Skeletal muscle cell (primary cell): ENCODE results near the gene SNAPC2.
"Not testable (repeated sequence)": the region's sequence is repeated elsewhere in the genome, so short reads cannot be mapped to it uniquely, and the experiment has no call there.

Source experiments
- DNase-seq: peaks from one replicate; pipeline ENCODE4 v3.0.0-alpha.2; 2010; ENCODE audit warnings: low read depth
- H3K4me3 ChIP-seq: 2 replicates; pipeline ENCODE4 v1.5.1; 2011; ENCODE audit warnings: low read depth, mild to moderate bottlenecking, control low read depth, low read length, moderate library complexity

Gene SNAPC2

DNA sequence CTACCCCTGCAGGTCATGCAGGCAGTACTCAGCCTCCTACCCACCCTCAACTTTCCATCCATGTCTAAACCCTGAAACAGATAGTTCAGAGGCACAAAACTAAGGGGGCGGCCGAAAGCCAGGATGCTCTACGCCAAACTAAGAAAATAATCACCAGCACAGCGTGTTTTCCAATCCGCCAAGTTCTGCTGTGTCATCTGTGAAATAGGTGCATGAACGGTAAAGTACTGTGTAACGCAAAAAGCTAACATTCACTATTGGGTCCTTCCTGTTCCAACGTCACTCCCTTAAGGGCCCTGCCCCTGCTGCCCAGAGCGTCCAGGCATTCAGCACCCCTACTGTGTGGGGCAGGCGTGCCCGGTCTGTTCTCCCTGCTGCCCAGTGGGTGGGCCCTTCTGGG lies 35.6 kb downstream of the SNAPC2 start:
- no peak for DNase-seq

DNA sequence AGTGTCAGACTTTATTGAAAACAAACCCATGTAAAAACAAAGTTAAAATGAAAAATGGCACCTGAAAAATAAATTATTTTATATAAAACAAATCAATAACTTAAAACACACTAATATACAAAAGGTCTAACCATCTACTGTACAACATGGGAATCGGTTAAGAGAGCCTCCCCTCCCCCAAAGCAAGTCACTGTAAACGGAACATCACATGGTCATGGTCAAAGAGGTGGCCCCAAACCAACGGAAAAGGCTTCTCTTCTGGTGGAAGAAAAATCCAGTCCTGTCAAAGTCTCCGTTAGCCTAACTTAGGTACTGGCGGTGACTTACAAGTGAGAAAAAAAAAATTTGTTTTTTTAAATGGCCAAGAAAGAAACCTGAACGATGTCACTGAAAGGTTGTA lies 39.1 kb downstream of the SNAPC2 start:
- no peak overlapping the region for H3K4me3 ChIP-seq
- DNase-seq = no peak

More for the DNA sequence above, 35.6 kb downstream of the SNAPC2 start:
- no peak overlapping the region for H3K4me3 ChIP-seq

DNA sequence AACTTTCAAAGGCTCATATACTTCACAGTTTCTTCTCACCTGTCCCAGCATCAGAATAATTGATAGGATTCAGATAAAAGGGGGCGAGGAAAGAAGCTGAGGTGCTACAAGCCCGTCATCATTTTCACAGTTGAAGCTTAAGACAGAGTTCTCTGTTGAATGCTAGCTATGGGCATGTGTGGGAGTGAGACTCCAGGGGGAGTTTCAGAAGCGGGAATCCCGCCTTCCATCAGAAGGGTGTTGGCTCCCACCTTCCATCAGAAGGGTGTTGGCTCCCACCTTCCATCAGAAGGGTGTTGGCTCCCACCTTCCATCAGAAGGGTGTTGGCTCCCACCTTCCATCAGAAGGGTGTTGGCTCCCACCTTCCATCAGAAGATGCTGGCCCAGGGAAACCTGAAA lies 40.9 kb downstream of the SNAPC2 start:
- not testable (repeated sequence) for H3K4me3 ChIP-seq, DNase-seq

DNA sequence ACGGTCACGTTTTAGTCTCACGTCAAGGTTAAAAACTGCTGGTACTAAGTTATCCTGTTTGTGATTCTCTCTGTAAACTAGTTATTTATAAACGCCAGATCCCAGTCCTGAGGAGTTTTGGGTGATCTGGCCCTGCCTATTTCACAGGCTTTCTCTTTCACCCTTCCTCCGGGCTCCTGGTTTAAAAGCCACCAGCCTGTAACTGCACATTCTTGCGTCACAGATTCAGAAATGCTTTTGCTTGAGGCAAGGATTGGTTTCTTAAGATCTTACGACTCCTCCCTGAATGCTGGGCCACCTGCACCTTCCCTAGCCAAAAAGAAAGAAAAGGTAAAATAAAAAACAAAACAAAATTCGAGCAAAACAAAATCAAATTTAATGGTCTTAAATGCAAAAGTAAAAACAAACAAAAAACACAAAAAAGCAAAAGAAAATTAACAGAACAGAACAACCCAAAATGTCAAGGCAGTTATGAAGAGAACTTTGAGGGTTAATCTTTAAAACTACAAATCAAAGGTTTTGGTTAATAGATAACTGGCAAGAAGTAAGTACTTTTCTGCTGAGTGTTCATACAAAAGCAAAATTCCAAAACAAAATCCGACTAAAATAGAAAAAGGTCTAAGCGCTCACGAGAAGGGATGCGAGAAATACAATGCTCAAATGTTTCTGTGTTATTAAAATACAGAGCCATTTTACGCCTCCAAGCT lies 41.9 kb downstream of the SNAPC2 start:
- no peak overlapping the region for H3K4me3 ChIP-seq
- DNase-seq = no peak

DNA sequence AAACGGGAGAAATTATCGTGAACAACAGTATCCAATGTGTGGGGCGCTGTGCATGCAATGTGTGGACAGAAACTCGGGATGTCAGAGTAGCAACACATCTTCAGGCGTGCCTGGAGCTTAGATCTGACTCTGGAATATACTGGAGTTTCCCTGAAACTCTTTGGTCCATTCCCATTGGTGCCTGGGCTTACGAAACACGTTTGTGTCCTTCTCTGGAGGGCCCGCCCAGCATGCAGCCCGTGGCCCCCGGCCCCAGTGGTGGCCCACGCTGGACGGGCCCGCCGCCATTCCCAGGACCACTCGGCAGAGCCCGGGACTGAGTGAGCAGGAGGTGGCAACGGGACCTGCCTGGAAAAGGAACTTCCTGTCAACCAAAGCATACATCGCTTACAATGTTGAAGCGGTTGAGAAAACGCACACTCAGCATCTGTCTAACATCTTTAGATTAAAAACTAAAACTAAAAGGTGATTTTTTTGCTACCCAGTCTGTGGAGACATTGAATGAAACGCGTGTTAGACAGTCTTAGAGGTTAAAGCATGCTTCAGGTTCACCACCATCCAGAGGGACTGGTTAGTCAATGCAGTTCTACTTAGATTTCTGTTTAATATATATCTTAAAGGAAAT lies 42.6 kb downstream of the SNAPC2 start:
- no peak for DNase-seq
- H3K4me3 ChIP-seq = no peak overlapping the region

DNA sequence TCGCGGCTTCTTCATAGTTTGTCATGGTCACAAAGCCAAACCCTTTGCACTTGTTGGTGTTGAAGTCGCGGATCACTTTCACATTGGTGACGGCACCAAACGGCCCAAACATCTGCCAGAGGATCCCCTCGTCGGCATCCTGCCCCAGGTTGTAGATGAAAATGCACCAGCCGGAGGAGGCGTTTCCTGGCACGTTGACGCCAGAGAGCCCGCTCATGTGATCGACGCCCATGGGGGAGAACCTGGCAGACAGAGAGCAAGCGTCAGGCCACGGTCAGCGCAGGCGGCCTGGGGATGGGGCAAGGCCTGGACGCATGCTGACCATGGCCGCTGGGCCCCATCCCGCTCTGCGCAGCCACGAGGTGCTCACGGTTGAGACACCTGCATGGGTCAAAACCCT lies 43.4 kb downstream of the SNAPC2 start:
- H3K4me3 ChIP-seq = no peak overlapping the region
- no peak for DNase-seq

DNA sequence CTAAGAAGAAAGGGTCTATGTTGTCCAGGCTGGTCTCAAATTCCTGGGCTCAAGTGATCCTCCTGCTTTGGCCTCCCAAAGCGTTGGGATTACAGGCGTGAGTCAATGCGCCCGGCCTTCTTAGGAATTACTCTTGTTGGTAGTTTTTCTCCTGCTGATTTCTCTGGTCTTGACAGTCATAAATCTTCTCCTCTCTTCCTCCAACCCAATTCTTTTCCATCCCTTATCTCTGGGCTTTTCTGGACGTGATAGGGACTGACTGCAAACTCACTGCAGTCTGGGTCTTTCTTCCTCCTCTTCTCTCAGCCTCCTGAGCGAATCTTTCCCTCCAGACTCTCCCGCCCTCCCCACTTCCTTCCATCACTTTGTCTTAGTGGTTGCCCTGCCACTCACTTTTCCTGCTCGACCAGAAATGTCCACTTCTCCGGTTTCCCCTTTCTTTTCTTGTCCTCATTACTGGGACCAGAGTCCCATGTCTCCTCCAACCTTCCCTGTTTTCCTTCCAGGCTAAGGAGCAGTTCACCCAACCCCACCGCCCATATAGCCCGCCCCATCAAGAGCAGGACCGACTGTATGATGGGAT lies 45.2 kb downstream of the SNAPC2 start:
- no peak overlapping the region for H3K4me3 ChIP-seq
- DNase-seq = no peak

DNA sequence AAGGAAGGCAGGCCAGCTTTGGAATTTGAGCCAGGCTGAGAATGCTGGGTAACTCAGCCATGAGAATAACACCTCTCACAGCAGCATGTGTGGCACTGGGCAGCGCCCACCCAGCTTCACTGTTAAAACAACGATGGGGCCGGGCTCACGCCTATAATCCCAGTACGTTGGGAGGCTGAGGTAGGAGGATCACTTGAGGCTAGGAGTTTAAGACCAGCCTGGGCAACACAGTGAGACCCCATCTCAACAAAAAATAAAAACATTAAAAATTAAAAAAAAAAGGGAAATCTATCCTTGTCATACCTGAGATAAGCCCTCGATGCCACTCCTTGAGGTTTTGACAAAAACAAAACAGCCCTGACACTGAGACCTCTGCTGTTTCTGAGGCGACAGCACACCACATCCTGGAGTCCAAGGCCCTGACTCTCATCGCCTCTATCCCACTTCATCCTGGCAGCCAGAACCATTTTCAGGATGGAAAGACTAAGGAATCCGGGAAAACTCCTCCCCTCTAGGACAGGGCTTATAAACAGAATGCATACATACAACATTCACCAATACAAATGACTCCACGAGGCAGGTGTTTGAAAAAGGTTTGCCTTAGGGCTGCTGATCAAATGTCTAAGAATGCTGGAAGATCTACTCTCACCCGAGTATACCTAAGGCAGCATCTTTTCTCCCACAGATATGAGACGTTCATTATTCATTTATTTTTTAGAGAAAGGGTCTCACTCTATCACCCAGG lies 46.0 kb downstream of the SNAPC2 start:
- DNase-seq = no peak
- H3K4me3 ChIP-seq = no peak overlapping the region

DNA sequence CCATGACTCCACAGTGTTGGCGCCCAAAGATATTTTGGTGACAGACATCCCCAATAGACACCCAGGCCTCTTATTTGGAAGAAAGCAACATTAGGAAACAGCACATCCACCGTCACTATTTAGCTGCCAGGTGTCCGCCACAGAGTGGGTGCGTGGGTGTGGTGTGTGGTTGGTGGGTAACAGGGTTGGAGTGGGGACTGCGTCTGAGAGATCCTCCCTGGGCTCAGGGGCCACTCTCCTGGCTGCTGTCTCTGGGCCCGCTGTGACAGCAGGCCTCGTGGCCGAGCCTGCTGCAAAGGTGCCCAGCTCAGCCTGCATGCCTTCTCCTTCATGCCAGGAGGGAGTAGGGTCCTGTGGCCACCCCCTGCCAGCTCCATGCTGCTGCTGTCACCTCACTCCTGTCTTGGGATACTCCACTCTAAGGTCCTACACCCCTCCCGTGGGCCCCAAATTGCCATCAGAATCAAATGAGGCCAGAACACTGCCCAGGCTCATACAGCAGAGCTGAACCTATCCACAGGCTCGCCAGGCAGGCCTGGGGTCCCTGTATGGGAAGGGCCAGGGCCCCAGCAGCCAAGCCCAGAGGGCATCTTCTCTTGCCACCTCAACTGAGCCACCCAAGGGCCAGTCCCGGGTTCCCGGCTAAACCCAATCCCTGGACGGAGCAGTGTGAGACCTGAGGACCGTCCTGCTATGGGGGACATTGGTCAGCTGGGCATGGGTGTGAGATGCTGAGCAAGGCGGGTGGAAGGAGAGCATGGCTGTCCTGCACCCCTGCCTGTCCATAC lies 48.1 kb downstream of the SNAPC2 start:
- no peak for DNase-seq
- no peak overlapping the region for H3K4me3 ChIP-seq

DNA sequence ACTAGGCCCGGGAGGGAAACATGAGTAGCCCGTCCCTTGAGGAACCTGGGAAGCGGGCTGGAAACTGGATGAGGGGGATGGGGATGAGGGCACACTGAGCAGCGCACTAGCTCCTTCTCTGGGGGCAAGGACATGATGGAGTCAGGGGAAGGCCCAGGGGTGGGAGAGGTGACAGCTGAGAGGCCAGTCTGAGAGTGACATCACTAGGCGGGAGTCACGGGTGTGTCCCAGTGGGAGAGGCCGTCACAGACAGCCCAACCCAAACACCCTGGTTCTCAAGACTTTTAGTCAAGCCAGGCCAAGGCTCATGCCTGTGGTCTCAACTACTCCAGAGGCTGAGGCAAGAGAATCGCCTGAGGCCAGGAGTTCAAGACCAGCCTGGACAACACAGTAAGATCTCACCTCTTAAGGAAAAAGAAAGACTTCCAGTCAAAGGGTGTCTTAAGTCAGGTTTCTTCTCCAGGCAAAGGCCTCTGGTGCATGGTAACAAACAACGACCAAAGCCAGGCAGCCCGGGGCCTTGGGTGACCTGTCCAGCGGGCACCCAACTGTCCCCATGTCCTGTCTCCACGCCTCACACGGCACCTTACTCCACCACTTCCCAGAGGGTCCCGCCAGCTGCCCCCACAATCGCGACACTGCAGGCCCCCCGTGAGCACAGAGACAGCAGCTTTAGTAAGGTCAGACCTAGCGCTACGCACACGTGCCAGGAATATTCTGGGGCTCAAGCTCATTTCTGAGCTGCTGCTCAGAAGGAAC lies 48.8 kb downstream of the SNAPC2 start:
- H3K4me3 ChIP-seq = no peak overlapping the region
- no peak for DNase-seq

DNA sequence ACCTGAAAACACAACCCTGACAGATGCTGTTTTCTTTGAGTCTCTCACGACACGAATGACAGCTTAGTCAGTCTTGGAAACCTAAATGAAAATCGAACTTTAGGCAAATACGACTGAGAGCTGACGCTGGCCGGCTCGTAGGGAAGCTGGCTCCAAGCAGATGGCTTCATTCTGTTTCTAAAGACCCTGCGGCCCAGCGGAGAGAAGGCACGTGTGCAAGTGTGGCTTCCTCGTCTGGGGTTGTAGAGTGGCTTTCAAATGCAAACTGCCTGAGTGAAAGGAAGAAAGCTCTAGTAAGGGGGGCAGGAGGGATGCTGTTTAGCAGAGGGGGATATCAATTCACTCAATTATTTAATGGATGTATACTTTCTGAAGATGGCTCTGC lies 49.4 kb downstream of the SNAPC2 start:
- DNase-seq = no peak

DNA sequence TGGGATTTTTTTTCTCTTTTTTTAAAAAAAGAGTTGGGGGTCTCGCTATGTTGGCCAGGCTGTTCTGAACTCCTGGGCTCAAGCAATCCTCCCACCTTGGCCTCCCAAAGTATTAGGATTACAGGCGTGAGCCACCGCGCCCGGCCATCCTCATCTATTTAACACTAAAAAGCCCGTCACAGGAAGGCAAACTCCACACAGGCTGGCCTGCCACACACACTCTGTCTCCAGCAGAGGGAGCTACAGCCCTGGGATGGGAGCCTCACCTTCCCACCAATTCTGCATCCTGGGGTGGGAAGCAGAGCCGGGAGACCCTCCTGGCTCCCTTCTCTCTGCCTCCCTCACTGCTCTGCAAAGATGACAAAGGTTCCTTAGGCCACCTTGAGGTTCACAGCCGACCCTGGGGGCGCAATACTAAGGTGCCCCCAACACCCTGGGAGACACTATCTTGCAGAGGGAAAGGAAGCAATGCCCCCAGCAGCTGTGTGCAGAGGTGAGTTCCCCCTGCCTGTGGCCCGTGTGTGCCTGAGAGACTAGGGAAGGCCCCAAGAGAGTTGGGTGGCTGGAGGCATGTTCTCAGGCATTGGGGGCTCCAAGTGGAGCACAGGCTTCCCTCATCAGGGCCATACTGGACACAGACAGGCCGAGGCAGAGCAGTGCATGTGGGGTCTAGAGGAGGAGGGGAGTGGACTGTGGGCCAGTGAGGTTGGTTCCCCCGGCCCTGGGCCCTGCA lies 50.7 kb downstream of the SNAPC2 start:
- H3K4me3 ChIP-seq = no peak overlapping the region
- DNase-seq = no peak

More for the DNA sequence above, 49.4 kb downstream of the SNAPC2 start:
- no peak overlapping the region for H3K4me3 ChIP-seq

DNA sequence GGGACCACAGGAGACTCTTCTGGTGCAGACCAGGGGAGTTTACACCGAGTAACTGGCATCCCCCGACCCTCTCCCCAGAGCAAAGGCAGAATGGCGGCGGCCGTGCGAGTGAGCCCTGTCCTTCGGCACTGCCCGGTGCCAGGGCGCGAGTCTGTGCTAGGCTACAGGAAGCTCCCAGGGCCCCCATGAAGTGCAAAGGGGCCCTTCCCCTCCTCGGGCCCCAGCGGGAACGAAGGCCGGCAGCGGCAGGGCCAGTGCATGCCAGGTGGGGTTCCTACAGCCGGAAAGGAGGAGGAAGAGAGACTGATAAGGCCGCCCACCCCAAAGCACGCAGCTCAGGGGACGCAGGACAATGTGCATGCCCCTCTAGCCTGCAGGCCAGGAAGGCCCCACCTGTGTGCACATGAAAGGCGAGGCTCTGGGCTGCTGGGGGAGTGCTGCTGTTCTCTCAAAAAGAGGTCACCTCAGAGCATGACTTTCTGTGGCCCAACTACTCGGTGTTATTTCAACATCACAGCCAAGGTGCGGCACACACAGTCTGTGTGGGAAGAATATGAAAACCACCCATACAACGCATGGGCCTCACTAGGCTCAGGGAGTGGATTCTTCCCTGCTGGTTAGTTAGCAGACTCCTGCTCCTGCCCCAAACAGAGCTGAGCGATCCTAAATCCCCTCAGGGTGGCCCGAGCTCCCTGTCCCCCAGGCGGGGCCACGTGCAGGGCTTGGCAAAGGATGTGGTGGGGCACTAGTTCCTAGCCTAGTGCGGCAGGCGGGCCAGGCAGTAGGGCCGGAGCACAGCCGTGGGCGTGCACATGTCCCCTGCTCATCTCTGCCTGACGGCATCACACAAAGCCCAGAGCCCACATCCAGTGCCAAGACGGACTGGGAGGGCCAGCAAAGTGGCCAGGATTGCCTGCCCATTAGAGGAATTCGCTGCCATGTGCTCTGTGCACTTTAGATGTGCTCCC lies 51.7 kb downstream of the SNAPC2 start:
- no peak overlapping the region for H3K4me3 ChIP-seq
- DNase-seq = no peak
